ENCODE results near the gene KASH5.

DNA sequence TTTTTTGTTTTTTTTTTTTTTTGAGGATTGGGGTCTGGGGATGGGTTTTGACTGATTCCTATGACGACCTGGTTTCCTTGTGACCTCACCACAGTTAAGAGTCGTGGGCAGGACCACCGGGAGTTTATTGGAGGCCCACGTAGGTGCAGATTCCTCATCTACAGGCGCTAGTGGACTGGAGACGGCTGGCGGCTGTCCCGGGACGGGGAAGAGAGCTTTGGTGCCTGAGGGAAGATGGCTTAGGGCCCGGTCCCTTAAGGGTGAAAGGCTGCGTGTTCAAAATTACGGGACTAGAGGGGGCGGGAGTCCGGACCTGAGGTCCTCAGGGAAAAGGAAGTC is 25.2 kb upstream of the KASH5 start:
- TF ChIP-seq, protein P1, sequence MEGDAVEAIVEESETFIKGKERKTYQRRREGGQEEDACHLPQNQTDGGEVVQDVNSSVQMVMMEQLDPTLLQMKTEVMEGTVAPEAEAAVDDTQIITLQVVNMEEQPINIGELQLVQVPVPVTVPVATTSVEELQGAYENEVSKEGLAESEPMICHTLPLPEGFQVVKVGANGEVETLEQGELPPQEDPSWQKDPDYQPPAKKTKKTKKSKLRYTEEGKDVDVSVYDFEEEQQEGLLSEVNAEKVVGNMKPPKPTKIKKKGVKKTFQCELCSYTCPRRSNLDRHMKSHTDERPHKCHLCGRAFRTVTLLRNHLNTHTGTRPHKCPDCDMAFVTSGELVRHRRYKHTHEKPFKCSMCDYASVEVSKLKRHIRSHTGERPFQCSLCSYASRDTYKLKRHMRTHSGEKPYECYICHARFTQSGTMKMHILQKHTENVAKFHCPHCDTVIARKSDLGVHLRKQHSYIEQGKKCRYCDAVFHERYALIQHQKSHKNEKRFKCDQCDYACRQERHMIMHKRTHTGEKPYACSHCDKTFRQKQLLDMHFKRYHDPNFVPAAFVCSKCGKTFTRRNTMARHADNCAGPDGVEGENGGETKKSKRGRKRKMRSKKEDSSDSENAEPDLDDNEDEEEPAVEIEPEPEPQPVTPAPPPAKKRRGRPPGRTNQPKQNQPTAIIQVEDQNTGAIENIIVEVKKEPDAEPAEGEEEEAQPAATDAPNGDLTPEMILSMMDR (conservative IDR thresholded peaks at IDR 0.05; ENCODE audit: low read depth, low read length): peak; percentile 12; the same call in 1 of the 2 replicates
- TF ChIP-seq EZH2phosphoT487 (IDR thresholded peaks at IDR 0.05; ENCODE audit: borderline replicate concordance, low read length): no peak
- no peak for TF ChIP-seq EZH2 (IDR thresholded peaks at IDR 0.05; ENCODE audit: low read length, unreplicated experiment)

All from PC-3 (cell line).